Activated T-helper 1 cell treated with anti-CD3 and anti-CD28 coated beads, Interleukin-12 subunit alpha, Interleukin-12 subunit beta, Interleukin-2, Interleukin-4 antibody, amounts not matched to agents 30 ng/mL and 10 ng/mL and 1 ng/mL, durations not matched to agents 14 hours and 24 hours and 36 hours (primary cell): ENCODE data around the gene CHSY3. TPM values are rescaled to one million over a fixed set of nuclear protein-coding genes. Genes with fewer than 3 reads are reported as not detected.
"Not testable (repeated sequence)": the region's sequence is repeated elsewhere in the genome, so short reads cannot be mapped to it uniquely, and the experiment has no call there.

Source experiments
- DNase-seq: peaks from one replicate; pipeline ENCODE4 v3.0.0; 2021; ENCODE audit warnings: low spot score
- H3K27ac Mint-ChIP-seq: one replicate; pipeline ENCODE4 v1.8.0; 2021; ENCODE audit warnings: mild to moderate bottlenecking, mixed read lengths
- H3K27me3 Mint-ChIP-seq: one replicate; pipeline ENCODE4 v1.8.0; 2022; ENCODE audit warnings: mild to moderate bottlenecking, moderate library complexity, mixed read lengths; ENCODE audit not compliant: insufficient read depth
- H3K36me3 Mint-ChIP-seq: one replicate; pipeline ENCODE4 v1.8.0; 2021; ENCODE audit warnings: low read depth, mixed read lengths
- H3K4me1 Mint-ChIP-seq: one replicate; pipeline ENCODE4 v1.8.0; 2021; ENCODE audit warnings: low read depth, mixed read lengths
- H3K4me3 Mint-ChIP-seq: one replicate; pipeline ENCODE4 v1.8.0; 2021; ENCODE audit warnings: mild to moderate bottlenecking, moderate library complexity, mixed read lengths
- H3K9me3 Mint-ChIP-seq: one replicate; pipeline ENCODE4 v1.8.0; 2021; ENCODE audit warnings: mixed read lengths
- intact Hi-C: fragments of 100-400 bp; cut with micrococcal nuclease; formaldehyde crosslinking; loops from one replicate; pipeline ENCODE4 v1.15.1; 2024
- total RNA-seq: library from RNA; stranded (reverse); gene quantifications from 2 replicates; pipeline ENCODE4 v1.2.3, GENCODE V29; 2022

Gene CHSY3
- total RNA-seq, 1 donor from 2014 or later = not detected

DNA sequence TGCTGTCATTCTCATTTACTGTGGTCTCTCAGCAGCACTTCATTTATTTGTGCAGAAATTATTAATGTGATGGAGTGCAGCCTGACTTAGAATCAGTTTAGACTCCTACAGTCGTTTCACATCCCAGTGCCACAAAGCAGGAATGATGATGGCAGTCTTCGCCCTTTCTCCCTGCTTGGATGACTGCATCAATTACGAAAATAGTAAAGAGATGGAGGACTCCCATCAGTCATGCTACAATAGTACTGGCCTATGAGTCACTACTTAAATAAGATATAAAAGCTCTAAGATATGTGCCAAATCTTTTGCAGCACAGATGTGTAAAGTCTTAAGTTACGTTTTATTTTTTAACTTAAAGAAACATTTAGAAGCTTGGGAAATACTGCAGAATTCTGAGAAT is 263.9 kb downstream of the CHSY3 start:
- Mint-ChIP-seq H3K27me3 (no peaks in the 10 kb centered on the region), H3K27ac (no peak overlapping the region), H3K36me3 (no peaks in the 10 kb centered on the region), H3K9me3 (no peaks in the 10 kb centered on the region), H3K4me3 (no peak overlapping the region), H3K4me1 (no peaks in the 10 kb centered on the region)
- intact Hi-C loops = no loop called here
- DNase-seq = no peak

DNA sequence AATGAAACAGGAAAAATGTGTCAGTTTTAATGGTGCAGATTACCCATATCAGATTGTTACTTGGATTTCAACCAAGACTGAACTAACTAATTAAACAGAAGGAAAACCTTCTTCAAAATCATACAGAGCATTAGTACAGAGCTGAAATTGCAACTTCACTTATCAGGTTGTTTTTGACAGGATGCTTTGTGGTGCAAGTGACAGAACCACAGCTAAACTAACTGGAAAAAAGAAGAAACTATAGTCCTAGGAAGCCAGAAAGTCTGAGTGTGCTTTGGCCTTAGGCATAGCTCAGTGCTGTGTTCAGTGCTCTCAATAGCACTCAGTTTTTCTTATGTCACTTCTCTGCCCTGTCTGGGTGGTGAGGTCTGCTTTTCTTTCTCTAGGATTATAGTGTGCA is 267.4 kb downstream of the CHSY3 start:
- H3K27ac Mint-ChIP-seq = no peak overlapping the region
- DNase-seq = no peak
- H3K4me1 Mint-ChIP-seq = no peaks in the 10 kb centered on the region
- no peaks in the 10 kb centered on the region for H3K9me3 Mint-ChIP-seq
- intact Hi-C loops = no loop called here
- no peaks in the 10 kb centered on the region for H3K27me3 Mint-ChIP-seq
- H3K36me3 Mint-ChIP-seq = no peaks in the 10 kb centered on the region
- H3K4me3 Mint-ChIP-seq = no peak overlapping the region

GRCh38 chr5:130183115-130183514 is 278.9 kb downstream of the CHSY3 start:
- intact Hi-C loops = no loop called here
- Mint-ChIP-seq H3K27me3 (no peaks in the 10 kb centered on the region), H3K4me3 (no peak overlapping the region), H3K27ac (no peak overlapping the region), H3K9me3 (no peaks in the 10 kb centered on the region), H3K4me1 (no peaks in the 10 kb centered on the region), H3K36me3 (no peaks in the 10 kb centered on the region)
- no peak for DNase-seq

GRCh38 chr5:130189961-130190360 is 285.7 kb downstream of the CHSY3 start:
- Mint-ChIP-seq H3K4me1 (no peaks in the 10 kb centered on the region), H3K36me3 (no peaks in the 10 kb centered on the region), H3K27me3 (peaks cover 2% of the 10 kb centered on the region), H3K9me3 (no peaks in the 10 kb centered on the region), H3K4me3 (no peak overlapping the region), H3K27ac (no peak overlapping the region)
- intact Hi-C loops = loop anchor here (5.0 kb wide), 1 partner anchor 573 kb away; no protein-coding TSS in a partner anchor
- DNase-seq = no peak

- no peaks in the 10 kb centered on the region for H3K9me3 Mint-ChIP-seq
- H3K36me3 Mint-ChIP-seq = no peaks in the 10 kb centered on the region
- H3K4me3 Mint-ChIP-seq = no peak overlapping the region
- peaks cover 2% of the 10 kb centered on the region for H3K27me3 Mint-ChIP-seq
- DNase-seq = no peak
- intact Hi-C loops = no loop called here
- no peaks in the 10 kb centered on the region for H3K4me1 Mint-ChIP-seq
- H3K27ac Mint-ChIP-seq = no peak overlapping the region
These were observed 294.7 kb downstream of the CHSY3 start for GRCh38 chr5:130198927-130199326.

GRCh38 chr5:130206686-130207085 is 302.4 kb downstream of the CHSY3 start:
- intact Hi-C loops = no loop called here
- Mint-ChIP-seq H3K36me3 (no peaks in the 10 kb centered on the region), H3K27ac (no peak overlapping the region), H3K4me3 (no peak overlapping the region), H3K9me3 (no peaks in the 10 kb centered on the region), H3K27me3 (no peaks in the 10 kb centered on the region), H3K4me1 (no peaks in the 10 kb centered on the region)
- DNase-seq = no peak

DNA sequence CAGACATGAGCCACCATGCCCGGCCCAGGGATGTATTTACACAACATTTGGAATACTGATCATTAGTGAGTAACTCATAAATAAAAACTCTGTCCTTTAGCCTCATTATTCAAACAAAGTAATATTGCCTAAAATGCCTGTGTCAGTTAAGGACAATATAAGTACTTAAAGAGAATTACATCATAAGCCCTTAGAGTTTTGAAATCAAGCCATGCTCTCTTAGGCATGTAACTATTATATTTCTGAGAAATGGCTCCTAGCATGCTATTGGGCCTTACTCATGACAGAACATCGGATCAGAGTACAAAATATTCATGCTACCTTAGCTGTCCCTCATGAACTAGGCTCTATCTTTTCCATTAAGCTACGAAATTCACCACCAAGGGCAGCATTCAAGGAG is 309.3 kb downstream of the CHSY3 start:
- Mint-ChIP-seq H3K4me1 (no peaks in the 10 kb centered on the region), H3K27me3 (no peaks in the 10 kb centered on the region), H3K27ac (no peak overlapping the region), H3K4me3 (no peak overlapping the region), H3K36me3 (no peaks in the 10 kb centered on the region), H3K9me3 (no peaks in the 10 kb centered on the region)
- intact Hi-C loops = no loop called here
- DNase-seq = no peak

GRCh38 chr5:130216286-130216685 is 312.0 kb downstream of the CHSY3 start:
- intact Hi-C loops = no loop called here
- no peak overlapping the region for H3K27ac Mint-ChIP-seq
- no peaks in the 10 kb centered on the region for H3K27me3 Mint-ChIP-seq
- H3K4me1 Mint-ChIP-seq = no peaks in the 10 kb centered on the region
- no peak for DNase-seq
- H3K36me3 Mint-ChIP-seq = no peaks in the 10 kb centered on the region
- H3K9me3 Mint-ChIP-seq = no peaks in the 10 kb centered on the region
- H3K4me3 Mint-ChIP-seq = no peak overlapping the region

DNA sequence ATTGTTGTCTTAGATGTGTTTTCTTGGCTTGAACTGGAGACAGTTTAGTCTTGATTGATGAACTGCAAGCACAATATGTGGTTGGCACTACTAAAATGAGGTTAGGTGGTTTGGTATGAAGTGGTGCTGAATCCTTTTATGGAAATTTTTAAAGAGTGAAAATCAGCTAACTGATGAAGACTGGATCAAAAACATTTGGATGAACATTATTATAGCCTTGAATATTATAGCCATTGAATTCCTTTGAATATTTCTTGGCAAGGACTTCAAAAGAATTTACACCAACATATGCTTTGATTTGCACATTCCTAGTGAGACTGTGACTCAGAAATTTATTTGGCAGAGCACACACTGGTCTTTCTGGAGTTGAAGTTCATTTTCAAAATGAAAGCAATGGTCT is 318.3 kb downstream of the CHSY3 start:
- H3K36me3 Mint-ChIP-seq = no peaks in the 10 kb centered on the region
- no peak for DNase-seq
- H3K9me3 Mint-ChIP-seq = no peaks in the 10 kb centered on the region
- intact Hi-C loops = no loop called here
- H3K4me1 Mint-ChIP-seq = no peaks in the 10 kb centered on the region
- H3K27ac Mint-ChIP-seq = no peak overlapping the region
- H3K27me3 Mint-ChIP-seq = no peaks in the 10 kb centered on the region
- no peak overlapping the region for H3K4me3 Mint-ChIP-seq

DNA sequence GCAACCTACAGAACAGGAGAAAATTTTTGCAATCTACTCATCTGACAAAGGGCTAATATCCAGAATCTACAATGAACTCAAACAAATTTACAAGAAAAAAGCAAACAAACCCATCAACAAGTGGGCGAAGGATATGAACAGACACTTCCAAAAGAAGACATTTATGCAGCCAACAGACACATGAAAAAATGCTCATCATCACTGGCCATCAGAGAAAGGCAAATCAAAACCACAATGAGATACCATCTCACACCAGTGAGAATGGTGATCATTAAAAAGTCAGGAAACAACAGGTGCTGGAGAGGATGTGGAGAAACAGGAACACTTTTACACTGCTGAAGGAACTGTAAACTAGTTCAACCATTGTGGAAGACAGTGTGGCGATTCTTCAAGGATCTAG is 322.3 kb downstream of the CHSY3 start:
- H3K9me3 Mint-ChIP-seq, intact Hi-C loops, H3K36me3 Mint-ChIP-seq, H3K27me3 Mint-ChIP-seq, H3K27ac Mint-ChIP-seq, DNase-seq, H3K4me3 Mint-ChIP-seq, H3K4me1 Mint-ChIP-seq: not testable (repeated sequence)

- no peak for DNase-seq
- Mint-ChIP-seq H3K4me1 (no peaks in the 10 kb centered on the region), H3K27me3 (no peaks in the 10 kb centered on the region), H3K27ac (no peak overlapping the region), H3K36me3 (no peaks in the 10 kb centered on the region), H3K9me3 (no peaks in the 10 kb centered on the region), H3K4me3 (no peak overlapping the region)
- intact Hi-C loops = no loop called here
These were observed 323.4 kb downstream of the CHSY3 start for GRCh38 chr5:130227699-130228098.

- intact Hi-C loops = no loop called here
- H3K27me3 Mint-ChIP-seq = no peaks in the 10 kb centered on the region
- peaks cover 8% of the 10 kb centered on the region for H3K9me3 Mint-ChIP-seq
- H3K36me3 Mint-ChIP-seq = no peaks in the 10 kb centered on the region
- H3K4me3 Mint-ChIP-seq = no peak overlapping the region
- H3K27ac Mint-ChIP-seq = no peak overlapping the region
- no peak for DNase-seq
- H3K4me1 Mint-ChIP-seq = no peaks in the 10 kb centered on the region
These were observed 327.5 kb downstream of the CHSY3 start for GRCh38 chr5:130231786-130232185.

DNA sequence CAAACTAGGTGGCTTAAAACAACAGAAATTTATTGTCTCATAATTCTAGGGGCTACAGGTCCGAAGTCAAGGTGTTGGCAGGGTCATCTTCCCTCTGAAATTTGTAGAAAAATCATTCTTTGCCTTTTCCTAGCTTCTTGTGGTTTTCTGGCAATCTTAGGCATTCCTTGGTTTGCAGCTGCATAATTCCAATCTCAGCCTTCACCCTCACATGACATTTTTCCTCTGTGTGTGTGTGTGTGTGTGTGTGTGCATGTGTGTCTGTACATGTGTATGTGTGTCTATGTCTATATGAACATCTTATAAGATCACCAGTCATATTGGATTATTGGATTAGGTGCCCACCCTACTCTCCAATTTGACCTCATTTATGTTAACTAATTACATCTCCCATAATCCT is 330.6 kb downstream of the CHSY3 start:
- Mint-ChIP-seq H3K27me3 (no peaks in the 10 kb centered on the region), H3K27ac (no peak overlapping the region), H3K9me3 (peaks cover 8% of the 10 kb centered on the region), H3K4me1 (no peaks in the 10 kb centered on the region), H3K36me3 (no peaks in the 10 kb centered on the region), H3K4me3 (no peak overlapping the region)
- DNase-seq = no peak
- intact Hi-C loops = no loop called here
